PC-3 (cell line): Measurements from ENCODE around the gene RARS1. TPM values are rescaled to one million over a fixed set of nuclear protein-coding genes. Genes with fewer than 3 reads are reported as not detected.

ENCODE experiments used
- ATAC-seq: fragments of 200-7000 bp; cut with Tn5 transposase; 2 replicates; pipeline ENCODE4 v1.9.1; 2020; ENCODE audit warnings: mild to moderate bottlenecking, moderate library complexity
- BruUV-seq: library from RNA; stranded (reverse); fragments of 400-500 nt; replicated peaks from 2 replicates; lab custom pipeline; 2021; lab: Mats Ljungman, UMichigan
- CTCF ChIA-PET: fragments of 300-600 bp; sonication (Branson Sonifier 250); formaldehyde crosslinking; loops from one replicate; lab custom pipeline; 2022; ENCODE audit warnings: antibody characterized with exemption; lab: Charles Lee
- POLR2A ChIA-PET: fragments of 300-600 bp; sonication (Branson Sonifier 250); formaldehyde crosslinking; loops from one replicate; lab custom pipeline; 2022; ENCODE audit warnings: antibody characterized with exemption; ENCODE audit not compliant: unreplicated experiment; lab: Charles Lee
- DNase-seq: peaks from one replicate; pipeline ENCODE4 v3.0.0-alpha.2; 2015
- H2AFZ ChIP-seq: fragments of 300-600 bp; sonication (generic); 2 replicates; pipeline ENCODE4 v1.6.0; 2016; ENCODE audit warnings: antibody characterized with exemption, low read length
- H3F3A ChIP-seq: fragments of 300-600 bp; sonication (generic); one replicate; pipeline ENCODE4 v1.6.0; 2017; ENCODE audit warnings: antibody characterized with exemption, low read length, control low read depth, mild to moderate bottlenecking; ENCODE audit not compliant: unreplicated experiment
- H3K27ac ChIP-seq: fragments of 300-600 bp; sonication (generic); 2 replicates; pipeline ENCODE4 v1.5.1; 2016; ENCODE audit warnings: mild to moderate bottlenecking, low read length
- H3K27me3 ChIP-seq: fragments of 300-600 bp; sonication (generic); 2 replicates; pipeline ENCODE4 v1.6.1; 2016; ENCODE audit warnings: low read length, mixed read lengths
- H3K36me3 ChIP-seq: fragments of 300-600 bp; sonication (generic); 2 replicates; pipeline ENCODE4 v1.6.1; 2016; ENCODE audit warnings: low read depth, mixed run types, low read length, mixed read lengths
- H3K4me1 ChIP-seq: fragments of 300-600 bp; sonication (generic); 2 replicates; pipeline ENCODE4 v1.5.1; 2016; ENCODE audit warnings: low read length; ENCODE audit not compliant: insufficient read depth
- H3K4me2 ChIP-seq: fragments of 300-600 bp; sonication (generic); 2 replicates; pipeline ENCODE4 v1.6.0; 2016; ENCODE audit warnings: low read length
- H3K4me3 ChIP-seq: fragments of 300-600 bp; sonication (generic); 2 replicates; pipeline ENCODE4 v1.5.1; 2016; ENCODE audit warnings: mild to moderate bottlenecking, low read length, mixed read lengths
- H3K79me2 ChIP-seq: fragments of 300-600 bp; sonication (generic); 2 replicates; pipeline ENCODE4 v1.6.1; 2017; ENCODE audit warnings: low read length, mixed read lengths
- H3K9ac ChIP-seq: fragments of 300-600 bp; sonication (generic); 2 replicates; pipeline ENCODE4 v1.6.0; 2016; ENCODE audit warnings: mild to moderate bottlenecking, low read length
- H3K9me2 ChIP-seq: fragments of 300-600 bp; sonication (generic); replicated peaks from 2 replicates; pipeline ENCODE4 v1.6.1; 2016; ENCODE audit warnings: mixed run types, low read length, mixed read lengths
- H3K9me3 ChIP-seq: fragments of 300-600 bp; sonication (generic); 2 replicates; pipeline ENCODE4 v1.6.1; 2016; ENCODE audit warnings: low read length, mixed read lengths
- H4K20me1 ChIP-seq: fragments of 300-600 bp; sonication (generic); 2 replicates; pipeline ENCODE4 v1.6.1; 2016; ENCODE audit warnings: low read length, mixed read lengths
- CTCF ChIP-seq: fragments of 300-600 bp; sonication (generic); conservative IDR thresholded peaks from 2 replicates; pipeline ENCODE4 v1.5.1; 2017; ENCODE audit warnings: antibody characterized with exemption, low read depth, mild to moderate bottlenecking, low read length
- EZH2 ChIP-seq: fragments of 300-600 bp; sonication (generic); IDR thresholded peaks from one replicate; pipeline ENCODE4 v1.6.1; 2017; ENCODE audit warnings: antibody characterized with exemption, mild to moderate bottlenecking, low read length; ENCODE audit not compliant: unreplicated experiment
- EZH2phosphoT487 ChIP-seq: fragments of 300-600 bp; sonication (generic); IDR thresholded peaks from 2 replicates; pipeline ENCODE4 v1.6.1; 2018; ENCODE audit warnings: mild to moderate bottlenecking, antibody characterized with exemption, low read length, borderline replicate concordance
- intact Hi-C: fragments of 100-400 bp; cut with micrococcal nuclease; formaldehyde crosslinking; loops from 2 replicates; pipeline ENCODE4 v1.9.0; 2023
- total RNA-seq: library from RNA; depleted of rRNA; stranded (reverse); fragments of >200 nt; gene quantifications from 2 replicates; pipeline ENCODE4 v1.2.3, GENCODE V29; 2014

RARS1 gene
- total RNA-seq, 1 experiment from 2014 or later = 78.1 TPM

- Histone ChIP-seq H3K9ac (no peak overlapping the region), H3K4me1 (no peaks in the 10 kb centered on the region), H3K9me3 (no peaks in the 10 kb centered on the region), H3K9me2 (no peaks in the 10 kb centered on the region), H4K20me1 (no peaks in the 10 kb centered on the region), H3K4me2 (no peak overlapping the region), H2AFZ (no peak overlapping the region), H3K27me3 (no peaks in the 10 kb centered on the region), H3K36me3 (no peaks in the 10 kb centered on the region), H3K27ac (no peak overlapping the region), H3K79me2 (no peaks in the 10 kb centered on the region), H3K4me3 (no peak overlapping the region), H3F3A (no peaks in the 10 kb centered on the region)
- ChIA-PET CTCF (no interaction called here), POLR2A (no interaction called here)
- no TSS peak for BruUV-seq
- intact Hi-C loops = no loop called here
- no peak for TF ChIP-seq CTCF
- no peak for TF ChIP-seq EZH2
- no peak for TF ChIP-seq EZH2phosphoT487
- DNase-seq (no peak), ATAC-seq (no peak)
These were observed 50.9 kb downstream of the RARS1 start for GRCh38 chr5:168537176-168537575.

- H4K20me1 ChIP-seq = no peaks in the 10 kb centered on the region
- TF ChIP-seq CTCF (no peak), EZH2phosphoT487 (no peak), EZH2 (no peak)
- H3K27ac ChIP-seq = no peak overlapping the region
- ChIA-PET POLR2A (no interaction called here), CTCF (no interaction called here)
- H3F3A ChIP-seq = no peaks in the 10 kb centered on the region
- H3K9me2 ChIP-seq = no peaks in the 10 kb centered on the region
- no peaks in the 10 kb centered on the region for H3K4me1 ChIP-seq
- intact Hi-C loops = no loop called here
- no peaks in the 10 kb centered on the region for H3K27me3 ChIP-seq
- BruUV-seq = no TSS peak
- H3K4me3 ChIP-seq = no peak overlapping the region
- H2AFZ ChIP-seq = no peak overlapping the region
- H3K79me2 ChIP-seq = no peaks in the 10 kb centered on the region
- H3K36me3 ChIP-seq = peaks cover 12% of the 10 kb centered on the region; the same call in 1 of the 2 replicates
- no peaks in the 10 kb centered on the region for H3K9me3 ChIP-seq
- no peak overlapping the region for H3K4me2 ChIP-seq
- ATAC-seq (no peak), DNase-seq (no peak)
- H3K9ac ChIP-seq = no peak overlapping the region
These were observed 63.3 kb downstream of the RARS1 start for GRCh38 chr5:168549554-168549953.

- Histone ChIP-seq H3K79me2 (no peaks in the 10 kb centered on the region), H3F3A (no peaks in the 10 kb centered on the region), H4K20me1 (no peaks in the 10 kb centered on the region), H3K4me1 (no peaks in the 10 kb centered on the region), H3K27me3 (no peaks in the 10 kb centered on the region), H2AFZ (no peak overlapping the region), H3K4me3 (no peak overlapping the region), H3K4me2 (no peak overlapping the region), H3K9me3 (no peaks in the 10 kb centered on the region), H3K9me2 (no peaks in the 10 kb centered on the region), H3K9ac (no peak overlapping the region), H3K27ac (no peak overlapping the region), H3K36me3 (peaks cover 12% of the 10 kb centered on the region; the same call in 1 of the 2 replicates)
- intact Hi-C loops = no loop called here
- TF ChIP-seq EZH2 = no peak
- DNase-seq = no peak
- BruUV-seq = no TSS peak
- CTCF ChIA-PET = no interaction called here
- no peak for ATAC-seq
- POLR2A ChIA-PET = no interaction called here
These were observed 64.4 kb downstream of the RARS1 start for GRCh38 chr5:168550656-168551055.
